Stimulated activated CD4-positive, alpha-beta T cell treated with anti-CD3 and anti-CD28 coated beads, TNF-alpha, amount 100 ng/mL, for 1 hour (primary cell): ENCODE data around the gene PTPRD.

Source experiments
- DNase-seq, 3 donors: peaks; one replicate each; pipeline ENCODE4 v3.0.0-alpha.2; 2020; ENCODE audit warnings: low read depth in 3 of 3, low spot score in 1 of 3

PTPRD gene

DNA sequence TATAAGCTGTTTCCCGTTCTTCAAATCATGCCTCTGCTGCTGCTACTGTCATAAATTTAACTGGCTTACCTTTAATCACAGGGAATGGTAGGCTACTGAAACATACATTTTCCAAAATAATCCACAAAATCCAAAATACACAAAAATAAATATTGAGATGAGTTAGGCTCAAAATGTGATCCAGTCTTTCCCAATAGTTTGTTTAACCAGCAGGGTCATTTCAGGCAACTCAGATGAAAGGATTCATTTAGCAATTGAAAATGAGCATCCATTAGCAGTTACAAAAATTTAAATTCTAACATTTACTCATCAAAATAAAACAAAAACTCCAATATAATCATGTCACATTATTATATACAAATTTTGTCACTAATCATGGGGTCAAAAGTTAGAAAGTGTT lies 1797.6 kb downstream of the PTPRD start:
- no peak for DNase-seq

DNA sequence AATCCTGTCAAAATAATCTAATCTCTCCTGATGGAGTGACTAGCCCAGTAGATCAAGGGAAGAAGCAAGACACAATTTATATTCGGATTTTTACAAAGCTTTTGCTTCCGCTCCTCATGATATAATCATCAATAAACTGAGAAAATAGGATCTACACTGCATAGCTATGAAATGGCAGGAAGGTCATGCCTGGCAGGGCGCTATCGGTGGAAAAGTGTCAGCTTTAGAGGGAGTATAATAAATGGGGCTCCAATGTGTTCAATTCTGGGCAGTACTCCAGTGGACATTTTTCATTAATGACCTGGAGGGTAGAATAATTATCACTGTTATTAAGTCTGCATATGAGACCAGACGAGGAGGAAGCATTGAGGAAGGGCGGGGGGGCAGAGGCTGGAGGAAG lies 1799.9 kb downstream of the PTPRD start:
- DNase-seq = no peak

DNA sequence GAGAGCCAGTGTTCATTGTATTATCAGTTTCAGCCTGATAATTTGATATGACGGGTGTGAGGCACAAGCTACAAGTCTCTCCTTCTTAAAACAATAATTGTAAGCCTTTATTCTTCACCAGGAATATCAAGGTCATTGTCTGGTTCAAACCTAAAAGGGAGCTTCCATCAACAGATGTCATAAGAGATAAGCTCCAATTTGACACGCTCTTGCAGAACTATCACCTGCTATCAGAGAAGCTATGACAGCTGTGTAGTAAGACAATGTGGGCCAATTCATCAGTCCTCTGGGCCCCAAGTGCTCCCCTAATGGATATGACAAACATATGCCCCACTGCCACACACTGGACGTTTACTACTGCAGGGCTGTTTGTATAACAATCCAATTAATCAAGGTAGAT lies 1803.1 kb downstream of the PTPRD start:
- DNase-seq = no peak

DNA sequence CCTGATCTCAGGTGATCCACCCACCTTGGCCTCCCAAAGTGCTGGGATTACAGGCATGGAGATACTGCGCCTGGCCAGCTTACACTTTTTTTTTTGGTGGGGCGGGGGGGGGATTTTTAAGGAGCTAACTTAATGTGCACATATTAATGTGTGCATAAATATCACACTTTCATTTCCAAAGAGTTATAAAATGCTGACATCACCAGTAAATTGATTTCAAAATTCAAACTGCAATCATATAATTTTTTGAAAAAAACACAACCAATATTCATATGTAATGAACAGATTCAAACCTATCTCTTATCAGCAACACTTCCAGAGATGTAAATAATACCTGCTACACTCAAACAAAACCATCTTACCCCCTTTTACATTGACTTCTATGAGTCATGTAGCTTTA lies 1806.7 kb downstream of the PTPRD start:
- DNase-seq = no peak

DNA sequence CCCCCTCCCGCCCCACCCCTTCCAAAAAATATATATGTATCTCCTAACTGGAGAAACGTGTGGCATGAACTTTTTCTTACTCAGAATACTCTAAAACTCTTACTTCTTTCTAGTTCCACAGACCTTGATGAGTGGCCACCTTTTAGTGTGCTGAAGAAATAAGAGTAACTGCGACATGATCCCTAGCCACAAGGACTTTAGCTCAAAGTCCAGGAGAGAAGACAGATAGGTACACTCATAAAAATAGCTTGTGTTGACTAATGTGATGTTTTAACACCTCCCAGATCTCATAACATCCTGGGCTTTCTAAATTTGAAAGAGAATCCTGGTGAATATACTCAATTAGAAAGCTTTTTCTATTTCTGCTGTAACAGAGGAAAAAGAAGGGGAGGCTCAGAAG lies 1808.2 kb downstream of the PTPRD start:
- no peak for DNase-seq

DNA sequence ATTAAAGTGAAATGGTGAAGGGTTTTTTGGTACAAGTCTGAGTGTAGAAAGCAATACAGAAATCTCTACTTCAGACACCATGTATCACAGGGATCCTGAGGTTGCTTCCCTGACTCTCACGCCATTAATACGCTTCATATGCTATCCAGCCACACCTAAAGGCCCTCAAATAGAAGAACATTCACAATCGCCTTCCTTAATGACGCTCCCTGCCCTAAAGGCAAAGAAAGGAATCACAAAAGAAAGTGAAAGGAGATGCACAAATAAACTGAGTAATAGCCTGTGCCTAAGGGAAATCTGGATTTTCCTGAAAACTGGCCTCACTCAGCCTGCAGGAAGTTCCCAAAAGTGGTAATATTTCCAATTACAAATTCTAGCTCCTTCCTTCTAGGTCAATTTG lies 1810.6 kb downstream of the PTPRD start:
- no peak for DNase-seq

DNA sequence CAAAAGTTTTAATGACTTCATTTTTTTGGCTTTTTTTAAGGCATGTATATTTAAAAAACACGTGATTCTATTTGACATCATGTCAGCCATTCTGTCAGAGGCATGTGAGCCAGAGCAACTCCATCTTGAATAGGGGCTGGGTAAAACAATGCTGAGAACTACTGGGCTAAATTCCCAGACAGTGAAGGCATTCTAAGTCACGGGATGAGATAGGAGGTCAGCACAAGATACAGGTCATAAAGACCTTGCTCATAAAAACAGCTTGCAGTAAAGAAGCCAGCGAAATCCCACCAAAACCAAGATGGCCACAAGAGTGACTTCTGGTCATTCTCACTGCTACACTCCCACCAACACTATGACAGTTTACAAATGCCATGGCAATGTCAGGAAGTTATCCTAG lies 1812.6 kb downstream of the PTPRD start:
- no peak for DNase-seq

DNA sequence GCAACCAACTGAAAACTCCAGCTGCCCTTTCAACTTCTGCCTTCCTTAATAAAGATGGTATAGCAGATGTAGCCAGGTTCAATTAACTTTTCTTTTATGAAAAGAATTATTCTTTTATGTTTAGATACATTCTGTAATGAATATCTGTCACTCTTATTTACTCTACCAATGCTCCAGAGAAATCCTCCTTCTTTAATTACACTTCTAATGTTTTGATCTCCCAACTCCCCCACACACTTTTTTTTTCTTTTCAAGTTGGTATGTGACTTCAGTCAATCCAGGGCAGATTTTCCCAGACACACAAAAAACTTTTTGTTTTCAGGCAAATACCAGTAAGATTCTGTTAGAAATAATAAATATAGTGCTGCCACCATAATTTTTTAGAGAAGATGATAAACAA lies 1813.2 kb downstream of the PTPRD start:
- DNase-seq = no peak

DNA sequence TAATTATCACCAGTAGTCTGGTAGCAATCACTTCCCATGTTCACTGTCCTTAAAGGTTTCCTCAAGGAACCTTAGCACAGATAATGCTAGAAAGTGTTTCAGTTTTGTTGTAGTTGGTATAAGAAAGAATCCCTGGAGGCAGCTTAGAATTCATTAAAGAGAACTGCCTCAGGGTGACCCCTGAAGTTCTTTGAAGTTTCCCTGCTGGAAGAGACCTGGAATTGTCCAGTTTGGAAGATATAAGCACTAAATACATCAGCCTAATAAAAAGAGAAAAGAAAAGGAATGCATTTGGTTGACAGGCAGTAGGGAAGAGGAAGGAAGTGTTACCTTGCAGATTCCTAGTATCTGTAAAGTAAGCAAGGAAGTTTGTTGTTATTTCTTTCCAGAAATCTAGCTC lies 1813.6 kb downstream of the PTPRD start:
- DNase-seq = no peak

DNA sequence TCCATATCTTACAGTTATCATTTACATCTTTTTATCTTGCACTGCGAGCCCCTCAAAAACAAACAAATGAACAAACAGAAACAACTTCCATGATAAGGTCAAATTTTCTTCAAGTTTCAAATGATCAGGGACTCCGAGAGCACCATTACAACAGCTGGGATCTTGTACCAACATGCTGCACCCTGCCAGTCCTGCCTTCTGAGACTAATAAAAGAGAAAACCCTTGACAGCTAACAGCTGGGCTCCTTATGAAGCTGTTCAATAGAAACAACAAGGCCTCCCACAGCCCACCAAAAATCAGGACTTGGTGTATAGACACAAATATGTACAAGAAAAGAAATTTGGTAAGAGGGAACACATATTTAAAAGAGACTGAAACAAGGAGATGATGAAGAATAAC lies 1828.0 kb downstream of the PTPRD start:
- DNase-seq = no peak

DNA sequence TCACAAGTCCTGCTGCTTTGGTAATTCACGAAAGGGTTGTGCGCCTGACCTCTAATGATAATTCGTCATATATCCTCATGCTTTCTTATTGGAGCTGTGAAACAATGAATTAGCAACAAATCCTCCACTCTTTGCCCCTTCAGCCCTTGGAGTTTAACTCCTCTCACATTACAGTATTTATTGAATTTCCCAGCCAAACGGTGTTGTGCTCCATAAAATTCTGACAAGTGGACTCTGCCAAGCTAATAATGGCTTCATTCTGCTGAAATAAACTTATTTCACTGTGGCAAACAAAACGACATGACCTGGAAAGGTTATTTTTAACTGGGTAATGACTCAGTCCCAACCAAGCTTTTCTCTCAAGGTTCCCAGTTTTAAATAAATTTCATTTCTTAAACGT lies 1828.9 kb downstream of the PTPRD start:
- no peak for DNase-seq

DNA sequence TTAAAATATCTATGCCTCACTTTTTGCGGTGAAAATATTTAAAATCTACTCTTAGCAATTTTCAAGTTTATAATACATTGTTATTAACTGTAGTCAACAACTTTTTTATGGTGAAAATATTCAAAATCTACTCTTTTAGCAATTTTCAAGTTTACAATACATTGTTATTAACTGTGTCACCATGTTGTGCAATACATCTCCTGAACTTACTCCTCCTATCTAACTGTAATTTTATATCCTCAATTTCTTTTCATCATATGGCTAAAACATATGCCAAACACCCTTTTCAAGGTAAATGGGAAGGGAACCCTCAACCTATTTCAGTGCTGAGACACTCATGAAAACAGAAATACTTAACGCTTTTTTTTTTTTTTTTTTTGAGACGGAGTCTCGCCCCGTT lies 1830.6 kb downstream of the PTPRD start:
- no peak for DNase-seq

DNA sequence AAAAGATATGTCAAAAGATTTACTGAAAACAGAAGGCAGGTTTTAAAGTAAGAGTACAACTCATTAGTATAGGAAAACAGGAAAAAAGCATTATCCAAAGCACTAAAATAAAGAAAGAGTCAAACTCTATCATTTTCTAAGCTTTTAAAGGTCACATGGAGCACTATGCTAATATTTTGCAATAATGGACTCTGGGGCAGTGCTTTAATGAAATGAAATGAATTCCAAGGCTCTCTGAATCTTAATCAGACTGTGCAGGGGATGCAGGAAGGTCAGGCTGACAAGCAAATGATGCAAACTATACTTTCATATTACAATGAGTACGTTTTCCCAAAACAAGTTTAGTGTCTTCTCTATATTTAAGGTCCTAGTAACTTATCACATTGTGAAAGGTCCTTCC lies 1831.3 kb downstream of the PTPRD start:
- DNase-seq = no peak

DNA sequence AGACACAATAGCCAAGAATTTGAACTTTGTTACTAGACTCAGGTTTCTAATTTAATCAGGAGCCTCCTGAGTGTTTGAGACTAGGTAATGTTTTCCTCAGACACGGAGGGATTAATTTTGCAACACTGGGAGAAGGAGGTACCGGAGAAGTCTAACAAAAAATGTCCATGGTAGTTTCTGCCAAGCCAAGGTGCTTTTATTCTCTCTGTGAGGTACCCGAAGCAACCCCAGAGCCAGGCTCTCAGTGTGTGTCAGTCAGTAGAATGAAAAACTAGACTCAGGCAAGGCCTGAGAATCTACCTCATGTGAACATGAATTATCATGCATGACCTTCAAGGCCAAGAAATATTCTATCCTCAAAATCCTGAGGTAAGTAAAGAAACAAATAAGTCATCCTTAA lies 1832.4 kb downstream of the PTPRD start:
- DNase-seq = no peak

DNA sequence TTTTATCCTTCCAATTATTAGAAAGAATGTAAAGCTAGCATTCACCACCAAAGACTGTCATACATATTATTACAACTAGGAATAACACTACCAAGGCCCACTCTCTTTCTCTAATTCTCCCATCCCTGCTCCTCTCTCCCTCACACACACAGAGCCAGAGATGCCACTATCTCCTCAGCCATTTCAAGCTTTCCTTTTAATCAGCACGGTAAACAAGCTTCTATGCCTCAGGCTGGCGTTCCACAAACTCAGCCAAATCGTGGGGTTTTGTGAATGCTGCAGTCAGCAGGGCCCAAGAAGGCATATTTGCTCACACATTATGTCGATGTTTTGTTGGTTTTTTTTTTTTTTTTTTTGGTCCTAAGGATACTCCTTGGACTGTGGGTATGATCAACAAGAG lies 1833.3 kb downstream of the PTPRD start:
- DNase-seq = no peak

DNA sequence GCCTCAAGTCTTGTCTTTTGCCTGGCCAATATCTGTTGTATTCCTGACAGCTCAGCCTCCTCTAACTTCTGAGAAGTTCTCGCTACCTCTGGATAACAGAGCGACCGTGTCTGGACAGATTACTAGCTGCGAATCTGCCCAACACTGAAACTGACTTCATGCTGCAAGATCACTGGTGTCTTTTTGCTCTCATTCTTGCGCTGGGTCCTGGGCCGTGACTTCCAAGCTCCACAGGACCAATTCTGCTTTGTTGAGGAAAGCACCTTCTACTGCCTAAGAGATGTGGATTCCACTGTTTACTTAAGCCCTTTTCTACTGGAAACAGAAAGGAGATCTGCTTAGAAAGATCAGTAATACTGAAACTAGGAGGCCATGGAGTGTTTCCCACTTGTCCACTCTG lies 1834.4 kb downstream of the PTPRD start:
- no peak for DNase-seq

DNA sequence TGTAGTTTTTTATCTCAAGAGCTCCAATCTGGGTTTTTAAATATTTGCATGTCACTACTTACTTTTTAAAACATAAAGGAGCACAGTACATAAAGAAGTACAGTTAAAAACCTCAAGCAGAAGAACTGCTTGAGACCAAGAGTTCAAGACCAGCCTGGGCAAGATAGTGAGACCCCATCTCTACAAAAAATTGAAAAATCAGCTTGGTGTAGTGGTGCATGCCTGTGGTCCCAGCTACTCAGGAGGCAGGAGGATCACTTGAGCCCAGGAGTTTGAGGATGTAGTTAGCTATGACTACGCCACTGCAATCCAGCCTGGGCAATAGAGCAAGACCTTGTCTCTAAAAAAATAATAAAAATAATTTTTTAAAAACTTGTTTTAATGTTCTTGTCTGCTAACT lies 1840.5 kb downstream of the PTPRD start:
- no peak for DNase-seq

DNA sequence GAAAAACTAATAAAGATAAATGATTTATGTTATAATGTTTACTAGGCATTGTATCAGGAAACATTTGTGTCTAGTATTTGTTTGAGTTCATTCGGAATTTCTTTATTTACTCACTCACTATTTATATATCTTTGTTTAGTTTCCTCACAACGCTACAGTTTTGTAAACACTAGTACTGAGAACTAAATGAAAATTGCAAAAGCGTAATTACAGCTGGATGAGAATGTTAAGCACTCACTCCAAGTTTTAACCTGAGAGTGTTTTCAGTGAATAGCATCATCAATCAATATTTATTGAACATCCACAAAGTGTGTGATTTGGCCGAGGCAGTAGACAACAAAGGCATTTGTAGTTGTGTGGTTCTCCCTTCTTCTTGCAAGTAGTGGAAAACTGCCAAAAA lies 1843.6 kb downstream of the PTPRD start:
- no peak for DNase-seq

DNA sequence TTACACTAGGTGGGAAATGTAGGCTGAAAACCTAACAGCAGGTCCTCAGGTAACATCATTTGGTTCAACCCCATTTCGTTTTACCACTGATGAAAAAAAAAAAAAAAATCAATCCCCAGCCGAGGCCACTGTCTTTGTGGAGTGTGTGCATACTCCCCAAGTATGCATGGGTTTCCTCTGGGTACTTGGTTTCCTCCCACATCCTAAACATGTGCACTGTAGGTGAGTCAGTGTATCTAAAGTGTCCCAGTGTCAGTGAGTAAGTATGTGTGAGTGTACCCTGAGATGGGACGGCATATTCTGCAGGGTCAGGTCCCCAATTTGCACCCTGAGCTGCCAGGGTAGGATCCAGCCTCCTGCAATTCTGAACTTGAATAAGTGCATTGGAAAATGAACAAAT lies 1846.7 kb downstream of the PTPRD start:
- no peak for DNase-seq

DNA sequence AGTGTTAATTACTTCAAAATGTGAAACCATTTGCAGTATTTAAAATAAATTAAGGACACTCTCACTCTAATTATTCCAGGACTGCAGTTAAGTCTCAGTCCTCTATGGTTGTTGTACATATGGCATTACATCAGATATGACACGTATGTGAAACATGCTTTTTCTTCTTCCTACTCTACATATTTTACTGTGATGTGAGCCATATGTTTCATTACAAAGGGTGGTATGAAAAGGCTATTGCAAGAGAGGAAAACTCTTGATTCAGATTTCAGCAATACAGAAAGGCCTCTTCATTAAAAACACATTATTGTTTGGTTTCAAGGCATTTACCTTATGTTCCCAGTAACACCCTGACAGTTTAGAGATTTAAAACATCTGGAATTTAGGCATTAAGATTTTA lies 1848.8 kb downstream of the PTPRD start:
- DNase-seq = no peak

DNA sequence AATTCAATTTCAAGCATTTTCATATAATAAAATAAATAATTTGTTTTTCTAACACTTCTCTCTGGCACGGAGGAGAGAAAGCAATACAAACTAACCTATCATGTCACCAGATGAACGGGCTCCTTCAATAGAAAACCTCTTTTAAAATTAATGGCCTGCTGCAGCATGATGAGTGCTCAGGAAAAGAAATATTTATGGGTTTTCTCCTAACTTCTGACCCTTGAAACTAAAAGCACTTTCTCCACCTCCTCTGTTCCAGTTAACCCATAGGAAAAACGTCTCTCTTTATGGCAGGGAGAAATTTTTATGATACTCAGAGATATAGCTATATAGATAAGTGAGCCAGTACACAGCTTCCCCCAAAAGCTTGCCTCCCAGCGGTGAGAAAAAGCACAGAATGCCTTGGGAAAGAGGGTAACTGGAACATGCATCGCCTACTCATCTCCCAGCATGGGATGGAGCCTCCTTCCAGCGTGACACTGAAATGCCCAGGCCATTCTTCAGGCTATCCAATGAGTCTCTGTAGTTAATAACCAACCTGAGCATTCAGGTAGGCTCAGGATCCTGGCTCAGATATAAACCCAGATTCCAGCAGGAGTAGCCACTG lies 1850.2 kb downstream of the PTPRD start:
- DNase-seq = no peak

DNA sequence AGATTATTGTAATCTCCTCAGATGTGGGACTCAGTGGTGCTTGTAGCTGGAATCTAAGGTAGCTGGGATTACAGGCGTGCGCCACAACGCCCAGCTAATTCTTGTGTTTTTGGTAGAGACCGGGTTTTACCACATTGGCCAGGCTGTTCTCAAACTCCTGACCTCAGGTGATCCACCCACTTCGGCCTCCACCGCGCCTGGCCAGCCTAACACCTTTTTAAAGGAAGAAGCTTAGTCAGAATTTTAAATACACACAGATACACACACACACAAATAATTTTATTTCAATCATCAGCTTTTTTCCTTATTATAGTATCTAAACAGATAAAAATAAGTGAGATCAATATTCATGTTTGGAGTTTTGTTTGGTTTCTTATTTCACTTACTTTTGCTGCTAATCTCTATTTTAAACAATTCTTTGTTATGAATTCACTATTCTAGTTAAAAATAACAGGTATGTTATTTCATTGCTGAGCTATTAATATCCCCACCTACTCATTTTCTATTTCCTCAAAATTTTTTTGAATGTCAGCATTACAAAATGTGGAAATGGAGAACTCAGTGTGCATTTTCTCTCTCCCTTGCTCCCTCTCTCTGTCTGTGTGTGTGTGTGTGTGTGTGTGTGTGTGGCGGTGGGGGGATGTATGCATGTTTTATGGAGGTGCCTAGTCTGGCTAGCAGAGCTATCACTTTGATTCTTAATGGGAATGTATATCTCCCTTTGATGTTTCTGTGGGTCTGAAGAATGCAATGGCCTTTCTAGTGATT lies 1852.6 kb downstream of the PTPRD start:
- no peak for DNase-seq

DNA sequence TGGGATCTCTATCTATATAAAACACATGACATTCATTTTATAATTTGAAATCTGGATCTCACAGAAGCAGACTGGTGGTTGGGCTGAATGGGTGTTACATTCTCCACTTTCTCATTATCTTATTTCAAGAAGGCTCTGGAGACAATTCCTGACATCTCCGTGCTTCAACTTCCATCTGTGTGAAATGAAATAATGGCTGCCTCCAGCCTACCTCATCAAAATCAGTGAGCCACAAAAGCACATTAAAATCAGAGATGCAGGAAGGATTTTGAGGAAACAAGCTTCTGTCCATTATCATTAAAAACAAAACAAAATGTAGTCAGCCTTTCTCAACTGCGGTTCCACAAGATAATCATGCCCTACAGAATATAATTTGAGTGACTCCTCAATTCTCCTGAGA lies 1854.9 kb downstream of the PTPRD start:
- DNase-seq = no peak
